GM12875 (cell line): ENCODE data around the gene CNOT6.
"Not testable (repeated sequence)": the region's sequence is repeated elsewhere in the genome, so short reads cannot be mapped to it uniquely, and the experiment has no call there.

ENCODE experiments used
- H3K4me3 ChIP-seq: one replicate; pipeline ENCODE4 v1.5.1; 2011; ENCODE audit warnings: low read depth, low read length, control low read depth
- TF ChIP-seq, protein P1 (sequence below): IDR thresholded peaks from 2 replicates; pipeline ENCODE4 v1.5.1; 2011; ENCODE audit warnings: low read depth, mild to moderate bottlenecking, control low read depth, inconsistent platforms, low read length, moderate library complexity, borderline replicate concordance; ENCODE audit not compliant: insufficient read depth

Gene CNOT6

DNA sequence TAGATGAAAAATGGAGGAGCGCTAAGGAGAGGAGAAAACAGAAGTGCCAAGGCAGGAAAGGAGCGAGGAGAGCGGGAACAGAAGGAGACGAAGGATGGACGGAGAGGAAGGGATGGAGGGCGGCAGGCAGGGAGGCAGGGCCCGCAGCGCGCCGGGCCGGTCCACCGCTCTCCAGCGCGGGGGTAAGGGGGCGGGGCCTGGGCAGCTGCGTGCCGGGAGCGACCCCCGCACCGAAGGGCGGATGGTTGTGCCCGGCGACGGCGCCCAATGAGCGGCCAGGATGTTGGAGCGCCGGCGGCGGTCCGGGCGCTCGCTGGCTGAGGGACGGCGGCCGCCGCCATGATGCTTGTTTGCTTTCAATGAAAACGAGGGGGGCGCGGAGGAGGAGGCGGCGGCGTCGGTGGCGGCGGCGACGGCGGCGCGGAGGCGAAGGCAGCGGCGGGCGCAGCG is at the start of gene CNOT6:
TSS of gene CNOT6 (plus strand) at position 320 of the 450 bp plus-strand sequence. CDS start 34,898 bp downstream, outside the sequence.
- TF ChIP-seq, protein P1, sequence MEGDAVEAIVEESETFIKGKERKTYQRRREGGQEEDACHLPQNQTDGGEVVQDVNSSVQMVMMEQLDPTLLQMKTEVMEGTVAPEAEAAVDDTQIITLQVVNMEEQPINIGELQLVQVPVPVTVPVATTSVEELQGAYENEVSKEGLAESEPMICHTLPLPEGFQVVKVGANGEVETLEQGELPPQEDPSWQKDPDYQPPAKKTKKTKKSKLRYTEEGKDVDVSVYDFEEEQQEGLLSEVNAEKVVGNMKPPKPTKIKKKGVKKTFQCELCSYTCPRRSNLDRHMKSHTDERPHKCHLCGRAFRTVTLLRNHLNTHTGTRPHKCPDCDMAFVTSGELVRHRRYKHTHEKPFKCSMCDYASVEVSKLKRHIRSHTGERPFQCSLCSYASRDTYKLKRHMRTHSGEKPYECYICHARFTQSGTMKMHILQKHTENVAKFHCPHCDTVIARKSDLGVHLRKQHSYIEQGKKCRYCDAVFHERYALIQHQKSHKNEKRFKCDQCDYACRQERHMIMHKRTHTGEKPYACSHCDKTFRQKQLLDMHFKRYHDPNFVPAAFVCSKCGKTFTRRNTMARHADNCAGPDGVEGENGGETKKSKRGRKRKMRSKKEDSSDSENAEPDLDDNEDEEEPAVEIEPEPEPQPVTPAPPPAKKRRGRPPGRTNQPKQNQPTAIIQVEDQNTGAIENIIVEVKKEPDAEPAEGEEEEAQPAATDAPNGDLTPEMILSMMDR = no peak
- H3K4me3 ChIP-seq = peak within 1 kb of the TSS; percentile 75

DNA sequence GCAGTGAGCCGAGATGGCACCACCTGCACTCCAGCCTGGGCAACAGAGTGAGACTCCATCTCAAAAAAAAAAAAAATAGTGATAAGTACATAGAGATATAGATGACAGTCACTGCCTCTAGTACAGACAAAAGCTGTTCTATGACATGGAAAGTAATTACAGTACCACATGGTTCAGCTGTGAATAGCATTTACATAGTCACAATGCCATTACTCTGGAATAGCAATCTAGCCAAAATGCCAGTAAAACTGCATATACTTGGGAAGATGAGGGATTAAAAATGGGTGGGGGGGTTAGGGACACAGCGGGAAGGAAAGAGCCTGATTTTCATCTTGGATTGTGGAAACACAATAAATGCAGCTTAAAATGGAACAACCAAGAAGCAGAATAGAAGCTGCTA is 39.4 kb upstream of the CNOT6 start:
- H3K4me3 ChIP-seq = no peak overlapping the region
- TF ChIP-seq, protein P1 = no peak

DNA sequence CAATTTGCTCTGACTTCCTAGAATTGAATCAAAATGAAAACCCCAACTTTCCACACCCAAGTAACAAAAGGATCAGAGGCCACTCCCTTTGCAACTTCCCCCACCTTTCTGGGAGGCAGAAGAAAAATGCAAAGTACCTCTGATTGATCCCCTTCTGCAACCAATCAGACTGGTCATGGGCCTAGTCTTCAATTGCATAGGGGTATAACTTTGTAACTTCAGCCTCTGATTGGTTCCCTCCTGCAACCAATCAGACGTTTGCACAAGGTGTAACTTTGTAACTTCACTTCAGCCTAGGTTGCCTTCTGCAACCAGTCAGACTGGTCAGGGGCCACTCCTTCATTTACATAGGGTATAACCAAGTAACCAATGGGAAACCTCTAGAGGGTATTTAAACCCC is 38.3 kb upstream of the CNOT6 start:
- H3K4me3 ChIP-seq = no peak overlapping the region
- TF ChIP-seq, protein P1 = no peak

DNA sequence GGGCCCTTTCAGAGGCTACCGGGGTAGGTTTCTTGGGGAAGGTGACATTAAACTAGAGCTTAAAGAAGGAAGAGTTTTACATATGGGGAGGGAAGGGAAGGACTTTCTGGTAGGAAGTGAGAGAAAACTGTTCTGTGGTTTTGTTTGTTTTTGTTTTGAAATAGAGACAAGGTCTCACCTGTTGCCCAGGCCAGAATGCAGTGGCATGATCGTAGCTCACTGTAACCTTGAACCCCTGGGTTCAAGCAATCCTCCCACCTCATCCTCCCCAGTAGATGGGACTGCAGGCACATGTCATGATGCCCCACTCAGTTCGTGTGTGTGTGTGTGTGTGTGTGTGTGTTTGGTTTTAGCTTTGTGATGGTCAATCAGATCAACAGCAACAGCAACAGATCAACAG is 37.4 kb upstream of the CNOT6 start:
- H3K4me3 ChIP-seq = no peak overlapping the region
- TF ChIP-seq, protein P1 = no peak

DNA sequence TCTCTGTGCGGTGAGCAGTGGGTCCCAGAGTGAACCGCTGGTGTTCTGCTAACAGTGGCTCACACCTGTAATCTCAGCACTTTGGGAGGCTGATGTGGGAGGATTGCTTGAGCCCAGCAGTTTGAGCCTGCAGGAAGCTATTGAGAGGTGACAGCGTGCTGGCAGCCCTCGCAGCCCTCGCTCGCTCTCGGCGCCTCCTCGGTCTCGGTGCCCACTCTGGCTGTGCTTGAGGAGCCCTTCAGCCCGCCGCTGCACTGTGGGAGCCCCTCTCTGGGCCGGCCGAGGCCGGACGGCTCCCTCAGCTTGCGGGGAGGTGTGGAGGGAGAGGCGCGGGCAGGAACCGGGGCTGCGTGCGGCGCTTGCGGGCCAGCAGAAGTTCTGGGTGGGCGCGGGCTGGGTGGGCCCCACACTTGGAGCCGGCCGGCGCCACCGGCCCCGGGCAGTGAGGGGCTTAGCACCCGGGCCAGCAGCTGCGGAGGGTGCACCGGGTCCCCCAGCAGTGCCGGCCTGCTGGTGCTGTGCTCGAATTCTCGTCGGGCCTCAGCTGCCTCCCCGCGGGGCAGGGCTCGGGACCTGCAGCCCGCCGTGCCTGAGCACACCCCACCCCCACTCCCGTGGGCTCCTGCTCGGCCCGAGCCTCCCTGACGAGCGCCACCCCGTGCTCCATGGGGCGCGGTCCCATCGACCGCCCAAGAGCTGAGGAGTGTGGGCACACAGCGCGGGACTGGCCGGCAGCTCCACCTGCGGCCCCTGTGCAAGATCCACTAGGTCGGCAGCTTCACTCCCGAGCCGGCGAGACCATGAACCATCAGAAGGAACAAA is 35.1 kb upstream of the CNOT6 start:
- not testable (repeated sequence) for H3K4me3 ChIP-seq

DNA sequence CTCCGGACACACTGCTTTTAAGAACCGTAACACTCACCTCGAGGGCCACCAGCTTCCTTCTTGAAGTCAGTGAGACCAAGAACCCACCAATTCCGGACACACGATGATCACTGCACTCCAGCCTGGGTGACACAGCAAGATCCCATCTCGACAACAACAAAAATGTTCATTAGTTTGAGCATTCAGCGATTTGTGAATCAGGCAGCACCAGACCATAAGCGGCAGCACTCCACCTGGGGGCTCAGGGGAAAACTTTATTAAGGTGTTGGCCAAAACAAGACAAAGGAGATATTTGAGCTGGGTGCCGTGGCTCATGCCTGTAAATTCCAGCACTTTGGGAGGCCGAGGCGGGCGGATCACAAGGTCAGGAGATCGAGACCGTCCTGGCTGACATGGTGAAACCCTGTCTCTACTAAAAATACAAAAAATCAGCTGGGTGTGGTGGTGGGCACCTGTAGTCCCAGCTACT is 34.5 kb upstream of the CNOT6 start:
- not testable (repeated sequence) for H3K4me3 ChIP-seq

DNA sequence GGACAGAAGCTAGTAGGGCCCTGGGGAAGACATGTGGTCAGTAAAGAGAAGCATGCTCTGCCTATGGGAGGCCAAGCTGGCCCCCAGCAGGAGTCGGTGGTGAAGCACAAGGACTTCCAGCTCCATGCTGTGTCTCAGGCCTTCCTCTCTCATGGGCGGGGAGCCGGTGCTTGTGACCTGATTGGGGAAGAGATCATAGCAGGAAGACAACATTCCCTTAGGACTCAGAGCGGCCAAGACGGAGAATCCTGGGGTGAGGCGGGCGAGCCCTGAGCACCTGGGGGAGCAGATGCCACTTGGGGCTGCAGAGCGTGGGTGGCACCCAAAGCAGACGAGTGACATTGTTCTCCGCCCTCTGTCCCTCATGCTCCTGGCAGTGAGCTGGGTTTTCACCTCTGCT is 33.3 kb upstream of the CNOT6 start:
- TF ChIP-seq, protein P1 = no peak
- H3K4me3 ChIP-seq = no peak overlapping the region

DNA sequence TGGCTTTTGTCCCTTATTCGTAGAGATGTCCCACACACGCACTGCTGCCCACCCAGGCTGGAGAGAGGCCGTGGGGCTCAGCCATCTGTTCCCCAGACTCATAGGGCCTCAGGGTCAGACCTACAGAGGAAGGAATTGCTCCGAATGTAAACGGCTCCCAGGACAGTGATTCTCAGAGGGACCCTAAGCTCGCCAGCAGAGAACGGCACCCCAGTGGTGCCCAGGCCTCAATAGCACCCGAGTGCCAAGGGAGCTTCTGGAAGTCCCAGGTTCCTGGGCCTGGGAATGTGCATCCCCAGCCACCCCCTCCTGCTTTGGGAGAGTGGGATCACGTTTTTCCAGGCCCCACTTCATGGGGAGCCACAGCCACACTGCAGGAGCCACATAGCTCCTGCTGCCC is 32.9 kb upstream of the CNOT6 start:
- TF ChIP-seq, protein P1 = no peak
- no peak overlapping the region for H3K4me3 ChIP-seq
